ENCODE measurements around the gene CCR6. TPM values are rescaled to one million over a fixed set of nuclear protein-coding genes. Genes with fewer than 3 reads are reported as not detected.
"Not testable (repeated sequence)": the region's sequence is repeated elsewhere in the genome, so short reads cannot be mapped to it uniquely, and the experiment has no call there.

The CCR6 gene
- not detected for total RNA-seq

GRCh38 chr6:167122827-167123657 lies at the start of gene CCR6:
Gene CCR6, plus strand, starts transcription at chr6:167123096. Its CDS starts 13,039 bp downstream, at chr6:167136135.
- DNase-seq (ENCODE audit: low spot score) (no peak), ATAC-seq (no peak)
- intact Hi-C loops (cut with DNase I) = no loop called here

DNA sequence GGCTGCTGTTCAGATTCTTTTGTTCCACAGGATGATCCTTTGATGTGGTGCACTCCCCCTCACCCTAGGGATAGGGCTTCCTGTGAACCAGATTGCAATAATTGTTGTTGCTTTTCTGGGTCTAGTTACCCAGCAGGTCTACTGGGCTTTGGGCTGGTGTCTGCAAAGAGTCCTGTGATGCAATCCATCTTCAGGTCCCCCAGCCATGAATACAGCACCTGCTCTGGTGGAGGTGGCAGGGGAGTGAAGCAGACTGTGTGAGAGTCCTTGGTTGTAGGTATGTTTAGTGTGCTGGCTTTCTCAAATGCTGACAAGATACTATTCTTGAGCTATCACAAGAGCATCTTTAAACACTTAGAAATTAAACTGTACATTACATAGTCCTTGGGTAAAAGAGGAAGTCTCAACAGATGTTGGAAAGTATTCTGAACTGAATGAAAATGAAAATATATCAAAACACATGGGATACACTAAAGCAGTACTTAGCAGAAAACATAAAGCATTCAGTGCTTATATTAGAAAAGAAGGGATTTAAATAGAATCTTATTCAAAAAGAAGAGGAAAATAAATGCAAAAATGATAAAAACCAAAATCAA lies 49.1 kb upstream of the CCR6 start:
- DNase-seq (ENCODE audit: low spot score) (no peak), ATAC-seq (no peak)
- intact Hi-C loops (cut with DNase I) = no loop called here

DNA sequence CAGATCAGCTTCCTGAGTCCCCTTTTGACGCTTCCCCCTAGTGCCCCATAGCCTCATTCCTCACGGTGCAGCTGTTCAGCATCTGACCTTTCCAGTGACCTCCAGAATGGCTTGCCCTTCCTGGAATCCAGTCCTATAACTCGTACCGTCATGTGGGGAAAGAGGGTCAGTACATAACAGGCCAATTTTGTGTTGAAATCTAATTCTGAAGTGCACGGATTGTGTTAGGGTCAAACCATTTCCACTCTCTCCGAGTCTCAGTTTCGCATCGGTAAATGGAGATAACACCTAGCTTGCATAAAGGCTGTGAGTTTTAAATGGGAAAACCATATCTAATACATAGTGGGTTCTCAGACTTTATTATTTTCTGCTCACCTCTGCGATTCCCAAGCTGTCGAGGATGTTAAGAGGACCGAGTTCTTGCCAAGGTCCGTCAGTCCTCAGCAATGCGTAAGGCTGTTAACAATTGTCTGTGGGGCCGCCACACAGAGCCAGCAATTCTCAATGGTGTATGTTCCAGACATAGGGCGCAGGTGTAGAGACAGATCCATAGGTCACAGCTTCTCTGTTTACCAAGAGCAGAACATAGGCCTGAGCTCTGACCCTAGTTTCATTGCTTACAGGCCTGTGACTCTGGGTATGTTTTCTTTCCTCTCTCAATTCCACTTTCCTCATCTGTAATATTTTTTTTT lies 45.5 kb upstream of the CCR6 start:
- DNase-seq (ENCODE audit: low spot score) (no peak), ATAC-seq (no peak)
- intact Hi-C loops (cut with DNase I) = no loop called here

- DNase-seq (ENCODE audit: low spot score) (no peak), ATAC-seq (no peak)
- intact Hi-C loops (cut with DNase I) = no loop called here
Observed at GRCh38 chr6:167078745-167079144, 44.2 kb upstream of the CCR6 start.

GRCh38 chr6:167079853-167080297 lies 43.0 kb upstream of the CCR6 start:
- ATAC-seq (no peak), DNase-seq (ENCODE audit: low spot score) (no peak)
- intact Hi-C loops (cut with DNase I) = no loop called here

- intact Hi-C loops (cut with DNase I) = no loop called here
- DNase-seq (ENCODE audit: low spot score) (no peak), ATAC-seq (no peak)
Observed at GRCh38 chr6:167087857-167088354, 35.0 kb upstream of the CCR6 start.

GRCh38 chr6:167088741-167089140 lies 34.2 kb upstream of the CCR6 start:
- DNase-seq (ENCODE audit: low spot score); intact Hi-C loops (cut with DNase I); ATAC-seq: not testable (repeated sequence)

DNA sequence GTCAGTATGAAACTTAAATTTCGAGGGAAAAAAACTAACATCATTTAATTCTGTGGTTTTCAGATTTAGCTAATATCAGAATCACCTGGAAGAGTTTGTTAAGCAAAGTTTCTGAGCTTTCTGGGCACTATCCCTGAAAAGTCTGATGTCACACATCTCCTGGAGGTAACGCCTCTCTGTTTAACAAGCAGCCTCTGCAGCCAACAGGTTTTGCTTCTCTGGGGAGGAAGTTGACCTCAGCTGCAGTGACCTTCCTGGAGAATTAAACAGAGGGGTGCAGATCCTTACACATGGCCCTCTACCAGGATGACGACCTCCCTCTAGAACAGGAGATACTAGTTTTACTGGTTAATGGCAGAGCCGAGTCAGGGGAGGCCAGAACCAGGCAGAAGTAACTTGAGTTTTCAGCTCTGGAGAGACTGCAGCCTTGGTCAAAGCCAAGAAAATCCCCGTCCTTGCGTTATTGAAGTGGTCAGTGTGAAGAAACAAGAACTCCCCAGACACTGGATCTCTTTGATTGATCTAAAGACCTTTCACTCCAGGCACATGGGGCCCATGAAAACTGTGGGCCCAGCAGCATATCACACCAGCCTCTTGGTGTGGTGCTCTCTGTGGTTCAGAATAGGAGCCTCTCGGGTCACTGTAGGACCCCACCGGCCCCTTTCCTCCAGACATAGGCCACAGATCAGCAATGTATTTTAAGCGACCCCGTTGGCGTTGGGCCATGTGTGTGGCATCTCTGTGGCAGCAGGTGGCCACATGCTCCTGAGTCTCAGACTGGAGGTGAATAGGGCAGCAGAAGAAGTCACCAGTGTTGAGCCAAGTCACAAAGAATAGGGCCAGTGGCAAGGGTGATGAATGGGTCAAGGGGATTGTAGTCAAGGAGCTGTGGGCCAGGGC lies 33.4 kb upstream of the CCR6 start:
- intact Hi-C loops (cut with DNase I) = no loop called here
- DNase-seq (ENCODE audit: low spot score) (no peak), ATAC-seq (no peak)

- ATAC-seq (no peak), DNase-seq (ENCODE audit: low spot score) (no peak)
- intact Hi-C loops (cut with DNase I) = no loop called here
Observed at GRCh38 chr6:167090171-167090570, 32.7 kb upstream of the CCR6 start.

DNA sequence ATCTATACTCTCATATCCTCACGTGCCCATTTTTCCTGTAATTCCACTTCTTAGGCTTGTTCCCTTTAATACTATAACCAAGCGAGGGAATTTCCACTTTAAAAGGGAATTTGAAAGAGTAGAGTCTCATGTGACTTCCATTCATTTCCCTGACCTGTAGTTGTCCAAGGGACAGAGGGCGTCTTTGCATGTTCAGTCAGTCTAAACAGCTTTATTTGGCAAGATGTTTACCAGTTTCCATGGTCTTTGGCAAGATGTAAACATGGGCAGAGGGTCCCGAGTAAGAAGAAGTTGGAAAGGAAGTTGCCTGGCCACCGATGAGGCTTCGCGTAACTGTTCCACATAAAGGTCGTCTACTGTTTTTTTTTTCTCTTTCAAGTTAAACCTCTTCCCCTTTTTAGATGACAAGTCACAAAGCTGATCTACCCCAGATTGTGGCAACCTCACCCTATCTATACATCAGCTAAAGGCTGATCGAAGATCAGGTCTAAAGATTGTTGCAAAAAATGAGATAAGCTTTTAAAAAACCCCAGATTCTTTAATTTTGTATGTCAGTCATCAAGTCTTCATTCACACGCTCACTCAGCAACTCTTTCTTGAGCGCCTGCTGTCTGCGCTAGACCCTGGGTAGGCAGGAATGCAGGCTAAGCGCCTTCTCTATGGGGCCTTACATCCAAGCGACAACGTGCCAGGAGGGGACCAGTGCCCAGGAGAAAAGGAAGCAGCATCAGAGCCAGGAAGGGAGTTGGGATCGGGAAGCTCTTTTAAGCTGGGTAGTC lies 31.7 kb upstream of the CCR6 start:
- DNase-seq (ENCODE audit: low spot score) (no peak), ATAC-seq (no peak)
- intact Hi-C loops (cut with DNase I) = no loop called here

- intact Hi-C loops (cut with DNase I) = no loop called here
- ATAC-seq = no peak
Observed at GRCh38 chr6:167091805-167092107, 31.1 kb upstream of the CCR6 start.

DNA sequence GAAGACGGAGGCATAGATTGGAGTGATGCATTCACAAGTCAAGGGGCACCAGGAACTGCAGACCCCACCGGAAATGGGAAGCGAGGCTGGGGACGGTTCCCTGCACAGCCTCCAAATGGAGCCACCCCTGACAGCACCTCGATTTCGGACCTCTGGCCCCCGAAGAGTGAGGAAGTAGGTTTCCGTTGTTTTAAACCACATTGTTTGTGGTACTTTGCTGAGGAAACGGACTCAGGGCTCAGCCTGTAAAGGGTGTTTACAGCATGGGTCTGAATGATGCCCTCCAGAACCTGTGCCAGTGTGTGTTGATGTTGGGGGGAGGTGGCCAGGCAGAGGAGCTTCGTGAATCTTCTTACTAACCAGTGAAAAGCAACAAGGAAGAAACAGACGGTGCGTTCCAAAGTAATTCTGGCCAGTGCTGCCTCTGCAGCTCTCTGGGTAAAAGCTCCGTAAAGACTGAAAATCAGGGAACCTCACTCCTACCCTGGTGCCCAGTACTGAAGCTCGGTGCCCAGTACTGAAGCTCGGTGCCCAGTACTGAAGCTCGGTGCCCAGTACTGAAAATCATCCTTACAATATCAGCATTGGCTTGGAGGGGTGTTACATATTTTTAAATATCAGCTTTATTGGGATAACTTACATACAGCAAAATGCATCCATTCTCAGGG lies 30.1 kb upstream of the CCR6 start:
- no peak for DNase-seq (ENCODE audit: low spot score)
- no peak for ATAC-seq
- intact Hi-C loops (cut with DNase I) = no loop called here

More at GRCh38 chr6:167091805-167092107, 31.1 kb upstream of the CCR6 start:
- DNase-seq (ENCODE audit: low spot score) = no peak

GRCh38 chr6:167093406-167093921 lies 29.4 kb upstream of the CCR6 start:
- intact Hi-C loops (cut with DNase I) = no loop called here
- peak; percentile 6 for ATAC-seq
- no peak for DNase-seq (ENCODE audit: low spot score)

- intact Hi-C loops (cut with DNase I) = no loop called here
- DNase-seq (ENCODE audit: low spot score) (no peak), ATAC-seq (peak; percentile 88)
Observed at GRCh38 chr6:167093922-167094432, 28.9 kb upstream of the CCR6 start.

DNA sequence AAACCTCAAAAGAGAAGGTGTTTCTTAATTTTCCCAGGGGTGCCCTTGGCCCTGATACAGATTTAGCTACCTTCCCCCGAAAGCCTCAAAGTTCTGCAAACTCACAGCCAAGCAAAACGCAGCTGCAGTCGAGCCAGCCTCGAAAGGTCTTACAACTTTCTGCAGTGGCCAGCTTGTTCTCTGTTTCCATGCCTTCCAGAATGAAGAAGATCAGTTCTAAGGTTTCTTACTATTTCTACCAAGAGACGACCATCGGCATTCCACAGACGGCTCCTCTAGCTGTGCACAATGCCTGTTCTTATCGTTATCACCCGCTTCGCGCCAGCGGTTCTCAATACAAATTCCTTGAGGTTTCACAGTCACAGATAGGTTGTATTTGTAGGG lies 28.5 kb upstream of the CCR6 start:
- intact Hi-C loops (cut with DNase I) = no loop called here
- ATAC-seq = peak; percentile 42
- no peak for DNase-seq (ENCODE audit: low spot score)

- peak; percentile 49 for ATAC-seq
Observed at GRCh38 chr6:167094820-167095637, 27.9 kb upstream of the CCR6 start.

DNA sequence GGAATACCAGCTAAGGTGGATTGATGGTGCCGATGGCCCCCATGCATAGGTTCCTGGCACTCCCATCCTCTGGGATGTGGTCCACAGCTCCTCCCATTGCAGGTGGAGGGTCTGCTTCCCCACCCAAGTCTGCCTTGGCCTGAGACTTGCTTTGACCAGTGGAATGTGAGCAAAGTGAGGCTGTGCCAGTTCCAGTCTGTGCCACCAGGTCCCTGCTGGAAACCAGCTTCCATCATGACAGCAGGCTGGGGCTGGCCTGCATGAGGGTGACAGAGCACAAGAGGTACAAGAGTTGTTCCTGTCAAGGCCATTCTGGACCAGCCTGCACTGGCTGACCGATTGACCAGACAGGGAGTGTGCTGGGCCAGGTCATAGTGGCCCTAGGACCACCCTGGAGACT lies 27.0 kb upstream of the CCR6 start:
- DNase-seq (ENCODE audit: low spot score) = no peak

More at GRCh38 chr6:167094820-167095637, 27.9 kb upstream of the CCR6 start:
- no peak for DNase-seq (ENCODE audit: low spot score)
- intact Hi-C loops (cut with DNase I) = no loop called here

More for the DNA sequence above, 27.0 kb upstream of the CCR6 start:
- intact Hi-C loops (cut with DNase I) = no loop called here
- ATAC-seq = no peak

Measured in sciatic nerve (tissue), 2 donors.